T-helper 1 cell treated with Interleukin-12 subunit alpha and Interleukin-12 subunit beta and Interleukin-4 antibody, amounts not matched to agents 30 ng/mL and 1 ng/mL, for 36 hours (primary cell): ENCODE measurements around the gene GNAZ. TPM values are rescaled to one million over a fixed set of nuclear protein-coding genes. Genes with fewer than 3 reads are reported as not detected.

Source experiments
- intact Hi-C: fragments of 100-400 bp; cut with micrococcal nuclease; formaldehyde crosslinking; loops from one replicate; pipeline ENCODE4 v1.15.1; 2024
- total RNA-seq: library from RNA; stranded (reverse); gene quantifications from 2 replicates; pipeline ENCODE4 v1.2.3, GENCODE V29; 2022

Gene GNAZ
- total RNA-seq, 1 donor from 2014 or later = 0.22 TPM

- intact Hi-C loops = no loop called here
Measured at GRCh38 chr22:23064381-23065068, 5.8 kb upstream of the GNAZ start.

GRCh38 chr22:23065069-23065451 lies 5.3 kb upstream of the GNAZ start:
- intact Hi-C loops = no loop called here

GRCh38 chr22:23065495-23066122 lies 4.7 kb upstream of the GNAZ start:
- intact Hi-C loops = no loop called here

DNA sequence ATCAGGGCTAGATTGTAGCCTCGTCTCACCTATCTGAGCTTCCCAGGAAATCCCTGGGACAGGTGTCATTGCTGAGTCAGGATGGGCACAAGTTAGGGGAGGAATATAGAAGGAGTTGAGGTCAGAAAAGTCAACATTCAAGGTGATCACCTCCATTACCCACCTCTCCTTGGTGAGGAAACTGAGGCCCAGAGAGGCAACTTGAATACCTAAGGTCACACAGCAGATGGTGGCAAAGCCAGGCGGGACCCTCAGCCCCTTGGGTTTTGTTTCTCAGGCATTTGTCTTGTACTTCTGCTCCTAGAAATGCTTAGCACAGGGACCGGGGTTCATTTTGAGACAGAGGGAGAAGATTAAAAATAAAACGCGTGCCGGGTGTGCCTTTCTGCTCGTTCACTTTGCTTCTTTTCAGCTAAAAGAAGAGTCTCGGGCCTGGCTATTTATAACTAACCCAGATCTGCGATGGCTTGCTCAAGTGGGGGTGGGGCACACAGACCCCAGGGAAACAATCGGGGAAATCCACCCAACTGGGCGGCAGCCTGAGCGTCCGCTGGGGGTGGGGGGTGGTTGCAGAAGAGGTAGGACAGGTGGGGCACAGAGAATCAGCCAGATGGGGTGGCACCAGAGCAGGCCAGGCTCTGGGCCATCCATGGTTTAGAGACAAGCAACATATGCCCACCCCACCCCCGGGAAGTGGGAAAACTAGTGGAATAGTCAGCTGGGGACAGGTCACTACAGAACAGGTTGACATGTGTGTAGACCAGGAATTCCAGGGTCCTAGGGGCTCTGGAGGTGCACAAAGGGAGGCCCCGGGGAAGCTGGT lies 3.9 kb upstream of the GNAZ start:
- intact Hi-C loops = no loop called here

DNA sequence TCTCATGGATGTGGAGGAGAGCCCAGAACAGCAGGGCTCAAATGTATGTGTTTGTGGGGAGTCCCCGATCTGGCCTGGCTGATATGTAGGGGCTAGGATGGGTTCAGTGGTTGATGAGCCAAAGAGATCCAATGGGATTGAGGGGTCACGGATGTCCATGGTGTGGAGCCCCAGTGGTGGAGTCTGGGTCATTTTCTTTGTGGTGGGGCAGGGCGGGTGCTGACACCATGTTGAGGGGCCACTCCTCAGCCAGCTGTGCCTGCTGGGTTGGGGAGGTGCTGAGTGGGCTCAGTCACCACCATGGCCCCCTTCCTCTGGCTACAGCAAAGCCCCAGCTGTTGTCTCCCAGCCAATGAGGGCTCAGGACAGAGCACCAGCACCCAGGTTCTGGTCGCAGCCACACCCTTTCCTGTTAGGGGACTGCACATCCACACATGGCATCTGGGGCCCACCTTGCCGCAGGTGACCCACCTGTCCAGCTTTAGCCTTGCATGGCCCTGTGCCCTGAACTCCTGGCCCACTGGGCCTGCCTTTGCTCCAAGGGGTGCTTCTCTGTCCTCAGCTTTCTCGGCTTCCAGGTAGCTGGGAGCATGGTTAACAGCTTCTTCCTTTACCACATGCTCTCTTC lies 3.2 kb upstream of the GNAZ start:
- intact Hi-C loops = no loop called here

- intact Hi-C loops = no loop called here
Measured at GRCh38 chr22:23067691-23068090, 2.6 kb upstream of the GNAZ start.

DNA sequence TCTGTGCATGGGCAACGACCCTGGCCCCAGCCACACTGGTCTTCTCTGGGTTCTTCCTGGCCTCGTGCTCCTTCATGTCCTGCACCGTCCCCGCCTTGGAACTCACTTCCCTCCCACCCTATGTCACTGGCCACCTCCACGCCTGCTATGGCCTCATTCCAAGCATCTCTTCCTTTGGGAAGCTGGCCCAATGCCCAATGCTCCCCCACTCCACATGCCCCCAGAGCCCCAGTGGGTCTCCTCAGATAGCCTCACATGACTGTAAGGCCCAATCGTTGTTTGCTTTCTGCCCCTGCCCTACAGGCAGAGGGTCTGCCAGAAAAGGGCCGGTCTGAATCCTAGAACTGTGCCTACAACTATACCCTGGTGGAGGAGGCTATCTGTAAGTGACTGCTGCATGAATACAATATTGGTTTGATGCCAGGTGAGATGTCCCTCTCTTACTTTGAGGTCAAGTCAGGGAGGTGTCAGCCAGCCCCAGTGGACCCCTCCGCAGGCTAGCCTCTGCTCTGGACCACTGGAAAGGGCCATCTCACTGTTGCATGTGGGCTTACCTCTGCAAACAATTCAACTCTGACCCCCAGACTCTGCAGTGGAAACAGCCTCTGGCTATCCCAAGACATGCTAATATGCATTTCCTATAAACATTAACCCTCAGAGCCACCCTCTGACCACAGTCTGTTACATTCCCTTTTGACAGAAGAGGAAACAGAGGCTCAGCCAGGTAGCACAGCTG lies 2.1 kb upstream of the GNAZ start:
- intact Hi-C loops = no loop called here

- intact Hi-C loops = no loop called here
Measured at GRCh38 chr22:23068832-23069385, 1.4 kb upstream of the GNAZ start.

- intact Hi-C loops = loop anchor here (1.0 to 2.0 kb wide), 2 partner anchors 75 to 110 kb away; partner anchors contain the start of gene RAB36
Measured at GRCh38 chr22:23069502-23070357, 589 bp upstream of the GNAZ start.

- intact Hi-C loops = loop anchor here (2.0 kb wide), 1 partner anchor 73 kb away; the partner anchor contains the start of gene RAB36
Measured at GRCh38 chr22:23071230-23072076, 1.1 kb downstream of the GNAZ start.

DNA sequence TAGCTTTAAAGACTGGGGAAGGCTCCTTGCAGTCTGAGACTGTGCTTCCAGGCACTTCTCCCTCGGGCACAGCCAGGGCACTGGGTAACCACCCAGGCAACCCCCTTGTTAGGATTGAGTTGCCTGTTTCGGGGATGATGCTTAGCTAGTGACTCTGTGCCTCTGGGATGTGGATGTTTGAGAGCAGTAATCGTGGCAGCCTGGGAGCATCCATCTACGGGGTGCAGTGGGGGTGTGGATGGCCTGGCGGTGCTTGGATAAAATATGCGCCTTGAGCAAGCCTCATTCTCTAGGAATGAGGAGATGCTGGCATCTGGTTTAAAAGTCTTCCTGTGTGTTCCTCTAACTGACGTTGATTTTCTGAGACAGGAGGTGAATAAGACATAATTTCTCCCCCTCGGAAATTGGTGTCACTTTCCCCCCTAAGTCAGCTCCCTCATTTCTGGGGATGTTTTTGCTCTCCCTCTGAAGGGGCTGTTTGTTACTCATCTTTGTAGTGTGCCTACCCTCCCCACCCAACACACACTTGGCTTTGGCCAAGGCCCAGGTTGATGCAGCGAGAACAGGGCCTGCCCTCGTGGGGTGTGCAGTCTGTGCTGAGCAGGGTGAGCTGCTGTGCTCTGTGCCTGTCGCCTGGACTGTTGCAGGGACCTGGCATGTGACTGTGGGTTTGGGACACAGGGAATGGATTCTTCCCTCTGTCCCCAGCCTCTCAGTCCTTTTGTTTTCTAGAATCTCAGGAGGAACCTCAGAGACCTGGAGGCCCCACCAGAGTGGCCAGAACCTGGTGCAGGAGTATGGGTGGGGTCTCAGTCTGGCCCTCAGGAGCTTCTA lies 2.0 kb downstream of the GNAZ start:
- intact Hi-C loops = no loop called here

DNA sequence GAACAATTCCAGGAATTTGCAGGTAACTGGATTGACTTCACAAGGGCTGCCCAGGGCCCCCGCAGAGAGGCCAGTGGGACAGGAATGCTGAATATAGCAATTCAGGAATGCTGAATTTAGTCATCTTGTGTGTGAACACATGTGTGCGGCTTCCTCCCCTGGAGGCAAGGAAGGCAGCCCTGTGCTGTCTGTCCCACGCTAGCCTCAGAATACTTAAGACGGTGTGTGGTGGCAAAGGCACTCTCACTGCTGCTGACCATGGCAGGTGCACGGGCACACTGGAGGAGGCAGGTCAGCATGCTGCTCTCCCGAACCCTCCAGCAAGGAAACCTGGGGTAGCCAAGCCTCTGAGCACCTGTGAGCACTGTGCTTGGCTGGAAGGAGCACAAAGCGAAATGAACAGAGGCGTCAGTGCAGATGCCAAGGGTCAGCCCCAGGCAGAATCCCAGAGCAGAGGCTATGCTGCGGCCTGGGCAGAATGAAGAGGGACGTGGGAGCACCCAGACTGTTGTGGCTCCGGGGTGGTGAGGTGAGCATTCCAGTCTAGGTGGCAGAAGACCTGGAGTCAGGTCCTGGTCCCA lies 2.7 kb downstream of the GNAZ start:
- intact Hi-C loops = no loop called here

- intact Hi-C loops = no loop called here
Measured at GRCh38 chr22:23073526-23074229, 3.4 kb downstream of the GNAZ start.

GRCh38 chr22:23074451-23074850 lies 4.1 kb downstream of the GNAZ start:
- intact Hi-C loops = no loop called here

- intact Hi-C loops = no loop called here
Measured at GRCh38 chr22:23075050-23075449, 4.7 kb downstream of the GNAZ start.

DNA sequence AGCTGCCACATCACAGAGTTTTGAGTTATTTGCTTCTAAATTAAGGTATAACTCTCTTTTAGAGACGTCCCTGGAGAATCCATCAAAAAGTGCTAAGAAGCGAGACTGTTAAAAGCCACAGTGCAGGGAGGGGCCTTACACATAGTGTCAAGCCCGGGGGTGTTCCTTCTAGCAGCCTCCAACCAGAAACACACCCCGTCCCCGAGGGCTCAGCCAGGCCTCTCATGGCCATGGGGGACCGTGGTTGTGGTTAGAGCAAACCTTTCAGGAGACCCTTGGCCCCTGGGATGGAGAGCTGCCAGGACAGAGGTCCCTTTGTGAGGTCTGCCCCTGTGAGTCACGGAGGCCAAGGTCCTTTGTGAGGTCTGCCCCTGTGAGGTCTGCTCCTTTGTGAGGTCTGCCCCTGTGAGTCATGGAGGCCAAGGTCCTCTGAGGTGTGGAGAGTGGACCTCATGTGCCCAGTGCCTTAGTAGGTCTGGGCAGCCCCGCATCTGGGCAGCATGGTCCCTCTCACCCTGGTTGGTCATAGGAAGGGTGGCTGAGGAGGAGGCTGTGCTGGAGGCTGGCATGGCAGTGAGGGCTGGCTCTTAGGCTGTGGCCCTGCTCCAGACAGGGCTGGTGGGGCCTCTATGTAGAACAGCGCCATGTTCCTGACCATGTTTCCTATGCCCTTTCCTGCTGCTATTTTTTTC lies 5.4 kb downstream of the GNAZ start:
- intact Hi-C loops = no loop called here
